HL-60 (cell line): ENCODE data around the gene TMSB10.

Source experiments
- DNase-seq, 2 experiments: peaks; one replicate each; pipeline ENCODE4 v3.0.0-alpha.2; 2010 to 2020; ENCODE audit warnings: low read depth in 1 of 2, low spot score in 1 of 2
- H3K27ac ChIP-seq: fragments of 250-450 bp; sonication (Bioruptor Pico); replicated peaks from 2 replicates; pipeline ENCODE4 v1.5.1; 2020; ENCODE audit warnings: mild to moderate bottlenecking, moderate library complexity
- H3K27me3 ChIP-seq: fragments of 250-450 bp; sonication (Bioruptor Pico); 2 replicates; pipeline ENCODE4 v1.5.1; 2021; ENCODE audit warnings: mild to moderate bottlenecking, moderate library complexity; ENCODE audit not compliant: insufficient read depth, poor library complexity, severe bottlenecking
- H3K4me3 ChIP-seq: replicated peaks from 2 replicates; pipeline ENCODE4 v1.5.1; 2011; ENCODE audit warnings: mild to moderate bottlenecking, control low read depth, low read length; ENCODE audit not compliant: insufficient read depth
- CTCF ChIP-seq: IDR thresholded peaks from one replicate; pipeline ENCODE4 v1.5.1; 2011; ENCODE audit warnings: low read length, control low read depth, inconsistent platforms; ENCODE audit not compliant: insufficient read depth
- GABPA ChIP-seq: IDR thresholded peaks from 2 replicates; pipeline ENCODE4 v1.6.1; 2012; ENCODE audit warnings: low read depth
- POLR2AphosphoS5 ChIP-seq: IDR thresholded peaks from 2 replicates; pipeline ENCODE4 v1.6.1; 2012; ENCODE audit warnings: low read depth
- REST ChIP-seq: IDR thresholded peaks from 2 replicates; pipeline ENCODE4 v1.6.1; 2012; ENCODE audit warnings: low read depth; ENCODE audit not compliant: insufficient replicate concordance
- SPI1 ChIP-seq: IDR thresholded peaks from 2 replicates; pipeline ENCODE4 v1.6.1; 2012; ENCODE audit warnings: low read depth, mild to moderate bottlenecking, borderline replicate concordance

Gene TMSB10

GRCh38 chr2:84884449-84884848, 21.0 kb upstream of the TMSB10 start:
- no peak overlapping the region for H3K4me3 ChIP-seq
- peaks cover 22% of the 10 kb centered on the region for H3K27me3 ChIP-seq
- no peak for TF ChIP-seq SPI1
- H3K27ac ChIP-seq: no peak overlapping the region
- DNase-seq: no peak

GRCh38 chr2:84885111-84885510, 20.3 kb upstream of the TMSB10 start:
- H3K27me3 ChIP-seq: peaks cover 17% of the 10 kb centered on the region
- no peak overlapping the region for H3K4me3 ChIP-seq
- H3K27ac ChIP-seq: no peak overlapping the region
- TF ChIP-seq CTCF: no peak
- TF ChIP-seq GABPA: no peak
- TF ChIP-seq SPI1: no peak
- no peak for TF ChIP-seq REST
- TF ChIP-seq POLR2AphosphoS5: no peak
- DNase-seq: no peak

- DNase-seq: no peak
- peaks cover 2% of the 10 kb centered on the region for H3K27me3 ChIP-seq
- no peak overlapping the region for H3K27ac ChIP-seq
- H3K4me3 ChIP-seq: no peak overlapping the region
- TF ChIP-seq CTCF (no peak), GABPA (no peak), POLR2AphosphoS5 (no peak), SPI1 (no peak), REST (no peak)
Observed at GRCh38 chr2:84886791-84887190, 18.7 kb upstream of the TMSB10 start.

GRCh38 chr2:84888401-84889276, 16.8 kb upstream of the TMSB10 start:
- TF ChIP-seq GABPA (no peak), CTCF (no peak), REST (no peak), SPI1 (peak; percentile 98), POLR2AphosphoS5 (no peak)
- Histone ChIP-seq H3K27me3 (no peaks in the 10 kb centered on the region), H3K4me3 (no peak overlapping the region), H3K27ac (peak overlapping the region; percentile 16)
- peak; percentile 84 to 92 for DNase-seq
